Measurements from ENCODE around the gene ARHGEF10L.
"Not testable (repeated sequence)": the region's sequence is repeated elsewhere in the genome, so short reads cannot be mapped to it uniquely, and the experiment has no call there.

Gene ARHGEF10L

GRCh38 chr1:17539477-17540254 is at the start of gene ARHGEF10L:
Gene ARHGEF10L, plus strand, starts transcription at chr1:17539698. Its CDS starts 40,898 bp downstream, at chr1:17580596.
- DNase-seq: no peak

GRCh38 chr1:17489768-17490417 is 49.6 kb upstream of the ARHGEF10L start:
- not testable (repeated sequence) for DNase-seq

GRCh38 chr1:17490667-17491066 is 48.8 kb upstream of the ARHGEF10L start:
- DNase-seq: not testable (repeated sequence)

GRCh38 chr1:17494114-17494729 is 45.3 kb upstream of the ARHGEF10L start:
- peak; percentile 65 for DNase-seq

GRCh38 chr1:17496419-17496818 is 43.1 kb upstream of the ARHGEF10L start:
- DNase-seq: no peak

GRCh38 chr1:17498214-17498613 is 41.3 kb upstream of the ARHGEF10L start:
- DNase-seq: no peak

GRCh38 chr1:17502326-17502778 is 37.1 kb upstream of the ARHGEF10L start:
- DNase-seq: peak; percentile 22

- DNase-seq: no peak
Measured at GRCh38 chr1:17503146-17503545, 36.4 kb upstream of the ARHGEF10L start.

- DNase-seq: not testable (repeated sequence)
Measured at GRCh38 chr1:17507200-17507599, 32.3 kb upstream of the ARHGEF10L start.

GRCh38 chr1:17507915-17508314 is 31.6 kb upstream of the ARHGEF10L start:
- DNase-seq: no peak

GRCh38 chr1:17509363-17509762 is 30.1 kb upstream of the ARHGEF10L start:
- DNase-seq: no peak

- DNase-seq: no peak
Measured at GRCh38 chr1:17510138-17510537, 29.4 kb upstream of the ARHGEF10L start.

GRCh38 chr1:17511188-17511587 is 28.3 kb upstream of the ARHGEF10L start:
- DNase-seq: no peak

- DNase-seq: no peak
Measured at GRCh38 chr1:17513131-17513530, 26.4 kb upstream of the ARHGEF10L start.

- no peak for DNase-seq
Measured at GRCh38 chr1:17514776-17515175, 24.7 kb upstream of the ARHGEF10L start.

GRCh38 chr1:17515902-17516301 is 23.6 kb upstream of the ARHGEF10L start:
- no peak for DNase-seq

GRCh38 chr1:17516303-17517214 is 22.9 kb upstream of the ARHGEF10L start:
- no peak for DNase-seq

- DNase-seq: no peak
Measured at GRCh38 chr1:17520041-17520440, 19.5 kb upstream of the ARHGEF10L start.

GRCh38 chr1:17520473-17521319 is 18.8 kb upstream of the ARHGEF10L start:
- DNase-seq: no peak

GRCh38 chr1:17521946-17522612 is 17.4 kb upstream of the ARHGEF10L start:
- DNase-seq: no peak

Data from stimulated activated CD4-positive, alpha-beta T cell treated with anti-CD3 and anti-CD28 coated beads, Interleukin-12 subunit alpha, Interleukin-12 subunit beta, amount 100 ng/mL, for 4 hours (primary cell).